SK-N-SH (cell line): Measurements from ENCODE around the gene FMN1.

Experiments used
- CTCF ChIP-seq: fragments of 200-600 bp; sonication (generic); IDR thresholded peaks from 2 replicates; pipeline ENCODE4 v1.6.1; 2017; ENCODE audit warnings: antibody characterized with exemption, mild to moderate bottlenecking, moderate library complexity
- GABPA ChIP-seq: IDR thresholded peaks from 2 replicates; pipeline ENCODE4 v1.4.0; 2012; ENCODE audit warnings: low read depth, mild to moderate bottlenecking
- MAX ChIP-seq: IDR thresholded peaks from 2 replicates; pipeline ENCODE4 v1.4.0; 2012; ENCODE audit warnings: low read depth
- NRF1 ChIP-seq: IDR thresholded peaks from 2 replicates; pipeline ENCODE4 v1.6.1; 2012; ENCODE audit warnings: low read depth, mild to moderate bottlenecking, low read length
- RAD21 ChIP-seq: IDR thresholded peaks from 2 replicates; pipeline ENCODE4 v1.6.1; 2012; ENCODE audit warnings: mild to moderate bottlenecking, low read length

GRCh38 chr15:33083232-33084081 lies 111.1 kb downstream of the FMN1 start:
- TF ChIP-seq NRF1 (no peak), CTCF (no peak), GABPA (no peak), MAX (no peak), RAD21 (no peak)
